Right cardiac atrium (tissue), 5 donors: ENCODE data around the gene RSPO4. TPM values are rescaled to one million over a fixed set of nuclear protein-coding genes. Genes with fewer than 3 reads are reported as not detected.
"Not testable (repeated sequence)": the region's sequence is repeated elsewhere in the genome, so short reads cannot be mapped to it uniquely, and the experiment has no call there.

Experiments used
- ATAC-seq, 2 donors: fragments of 200-7000 bp; cut with Tn5 transposase; one replicate each; pipeline versions ENCODE4 v1.8.0 to v1.9.1; 2020; ENCODE audit warnings: moderate library complexity in 2 of 2, mild to moderate bottlenecking in 1 of 2
- DNase-seq, 3 donors: peaks; one replicate each; pipeline ENCODE4 v3.0.0-alpha.2; 2020
- H3K27ac ChIP-seq: one replicate; pipeline ENCODE4 v1.5.1; 2013; ENCODE audit warnings: mild to moderate bottlenecking, low read length, control low read depth, moderate library complexity
- H3K27me3 ChIP-seq: one replicate; pipeline ENCODE4 v1.6.1; 2013; ENCODE audit not compliant: control insufficient read depth, insufficient read depth
- H3K4me1 ChIP-seq: one replicate; pipeline ENCODE4 v1.6.1; 2013; ENCODE audit warnings: low read length; ENCODE audit not compliant: control insufficient read depth, insufficient read depth
- H3K4me3 ChIP-seq: one replicate; pipeline ENCODE4 v1.5.1; 2013; ENCODE audit warnings: low read length, control low read depth
- H3K9me3 ChIP-seq: one replicate; pipeline ENCODE4 v1.6.1; 2013; ENCODE audit warnings: low read length; ENCODE audit not compliant: control insufficient read depth
- WGBS: extraction: QIAGEN DNeasy Blood & Tissue Kit; methylation state at CpG from one replicate; pipeline ENCODE4 v1.1.7; 2013; 5-methylcytosine and 5-hydroxymethylcytosine counted together
- intact Hi-C, 4 donors: fragments of 100-400 bp; cut with DNase I; formaldehyde crosslinking; loops; one replicate each; pipeline versions ENCODE4 v1.11.0 to v1.14.0; 2022 to 2023
- polyA plus RNA-seq: library from polyadenylated mRNA; stranded (reverse); fragments of 200-250 nt; gene quantifications from one replicate; pipeline ENCODE4 v1.2.3, GENCODE V29; 2013
- total RNA-seq, 4 donors: library from RNA; stranded (reverse); fragmentation: NEBNext Ultra II Directional; extraction: Animal tissue kit (Norgen Biotek cat#: 25700); gene quantifications; one replicate each; pipeline ENCODE4 v1.2.1, GENCODE V29; 2021
- donor health status: healthy with polysubstance abuse.
- donor health status: DM: no; HTN: yes; CAD: no.
- donor health status: DM: no; HTN: no; CAD: no.
- donor health status: DM: no; HTN: yes; CAD: no; lungs with severe emphysema.
- donor health status: DM: yes; HTN: yes; CAD: no.

The RSPO4 gene
- total and polyA plus RNA-seq, 5 donors = 0.24 to 0.53 (median 0.25) TPM; not detected in 2

DNA sequence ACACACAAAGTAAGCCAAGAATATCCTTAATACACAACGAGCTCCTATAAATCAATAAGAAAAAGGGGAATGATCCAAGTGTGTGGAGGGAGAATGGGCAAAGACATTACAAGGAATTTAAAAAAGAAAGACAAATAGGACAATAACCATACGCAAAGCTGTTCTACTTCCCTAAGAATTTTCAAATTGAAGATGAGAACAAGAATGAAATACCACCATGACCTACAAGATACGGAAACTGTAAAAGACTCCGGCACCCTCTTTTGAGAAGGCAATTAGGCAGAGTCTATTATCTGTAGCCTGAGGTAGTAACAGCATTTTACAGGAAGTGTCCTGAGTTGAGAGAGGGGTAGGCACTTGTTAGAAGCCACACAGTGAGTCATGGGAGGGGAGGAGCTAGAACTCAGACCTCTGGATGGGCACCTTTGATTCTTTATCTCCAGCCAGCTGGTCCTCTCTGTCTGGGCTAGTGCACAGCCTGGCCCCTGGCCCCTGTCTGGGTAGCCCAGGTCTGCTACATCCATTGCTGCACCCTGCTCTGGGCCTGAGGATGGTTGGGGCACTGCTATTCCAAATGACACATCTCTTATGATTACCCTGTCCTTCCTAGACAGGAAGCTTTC is 15.3 kb downstream of the RSPO4 start:
- Histone ChIP-seq H3K27ac (no peak overlapping the region), H3K4me3 (no peak overlapping the region), H3K4me1 (no peaks in the 10 kb centered on the region), H3K27me3 (no peaks in the 10 kb centered on the region), H3K9me3 (no peaks in the 10 kb centered on the region)
- ATAC-seq (no peak), DNase-seq (no peak)
- 78% methylated on average over 4 of the region's 4 CpGs for WGBS
- intact Hi-C loops = no loop called here

DNA sequence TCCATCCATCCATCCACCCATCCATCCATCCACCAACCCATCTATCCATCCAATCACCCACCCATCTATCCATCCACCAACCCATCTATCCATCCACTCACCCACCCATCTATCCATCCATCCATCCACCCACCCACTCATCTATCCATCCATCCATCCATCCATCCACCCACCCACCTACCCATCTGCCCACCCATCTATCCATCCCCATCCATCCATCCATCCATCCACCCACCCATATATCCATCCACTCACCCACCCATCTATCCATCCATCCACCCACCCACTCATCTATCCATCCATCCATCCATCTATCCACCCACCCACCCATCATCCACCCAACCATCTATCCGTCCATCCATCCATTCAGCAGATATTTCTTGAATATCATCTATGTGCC is 17.1 kb downstream of the RSPO4 start:
- ATAC-seq, H3K4me3 ChIP-seq, H3K4me1 ChIP-seq, H3K27me3 ChIP-seq, intact Hi-C loops, DNase-seq, H3K9me3 ChIP-seq, H3K27ac ChIP-seq: not testable (repeated sequence)
- 94% methylated on average over 1 of the region's 1 CpG for WGBS

DNA sequence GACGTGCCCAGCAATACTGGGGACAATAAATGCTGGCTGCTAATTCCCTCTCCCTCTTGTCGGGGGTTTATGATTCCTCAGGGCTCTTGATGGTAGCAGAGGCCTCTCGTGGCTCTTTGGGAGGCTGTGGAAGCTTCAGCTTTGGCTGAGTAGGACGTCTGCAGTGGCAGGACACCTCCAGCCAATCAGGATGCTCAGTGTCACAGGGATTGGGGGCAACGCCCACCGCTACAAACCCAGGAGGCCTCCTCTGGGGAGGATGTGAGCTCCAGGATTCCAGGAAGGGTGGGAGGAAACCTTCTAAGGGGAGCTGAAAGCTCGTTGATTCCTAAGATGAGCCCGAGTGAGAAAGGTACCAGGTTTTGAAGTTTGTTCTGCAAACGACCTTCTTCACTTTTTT is 19.4 kb downstream of the RSPO4 start:
- no peak for DNase-seq
- Histone ChIP-seq H3K4me3 (no peak overlapping the region), H3K9me3 (no peaks in the 10 kb centered on the region), H3K27ac (no peak overlapping the region), H3K4me1 (no peaks in the 10 kb centered on the region), H3K27me3 (no peaks in the 10 kb centered on the region)
- WGBS = 28% methylated on average over 9 of the region's 9 CpGs
- intact Hi-C loops = no loop called here
- no peak for ATAC-seq

DNA sequence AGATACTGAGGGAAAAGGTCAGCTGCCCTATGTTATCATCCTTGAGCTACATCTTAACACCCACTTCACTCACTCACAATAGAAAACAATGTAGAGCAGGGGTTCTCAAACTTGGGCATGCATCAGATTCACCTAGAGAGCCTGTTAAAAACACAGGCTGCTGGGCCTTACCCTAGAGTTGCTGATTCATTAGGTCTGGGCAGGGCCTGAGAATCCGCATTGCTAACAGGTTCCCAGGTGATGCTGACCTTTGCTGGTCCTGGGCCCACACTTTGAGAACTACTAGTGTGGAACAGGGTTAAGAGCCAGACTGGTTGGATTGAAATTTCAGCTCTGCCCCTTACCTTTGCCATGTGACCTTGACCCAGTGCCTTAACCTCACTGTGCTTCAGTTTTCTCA is 25.1 kb downstream of the RSPO4 start:
- H3K9me3 ChIP-seq = no peaks in the 10 kb centered on the region
- no peak for DNase-seq
- WGBS = 42% methylated on average over 1 of the region's 1 CpG
- intact Hi-C loops = no loop called here
- H3K27ac ChIP-seq = no peak overlapping the region
- H3K4me1 ChIP-seq = no peaks in the 10 kb centered on the region
- no peaks in the 10 kb centered on the region for H3K27me3 ChIP-seq
- no peak overlapping the region for H3K4me3 ChIP-seq
- ATAC-seq = no peak

DNA sequence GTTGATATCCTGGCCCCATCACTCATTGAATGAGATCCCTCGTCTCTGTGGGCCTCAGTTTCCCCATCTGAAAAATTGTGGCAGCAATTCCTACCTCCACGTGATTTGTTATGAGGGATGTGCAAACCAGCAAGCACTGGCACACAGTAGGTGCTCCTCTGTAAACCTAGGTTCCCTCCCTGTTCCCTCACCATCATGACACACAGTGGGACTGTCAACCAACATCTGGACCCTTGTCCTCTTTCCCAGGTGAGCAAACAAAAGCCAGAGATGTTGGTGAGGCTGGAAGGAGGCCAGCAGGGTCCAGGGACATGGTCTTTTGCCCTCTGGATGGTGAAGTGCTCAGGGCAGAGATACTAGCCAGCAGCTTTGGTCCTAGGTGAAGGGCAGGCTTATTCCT is 26.1 kb downstream of the RSPO4 start:
- DNase-seq = no peak
- ATAC-seq = no peak
- 63% methylated on average over 2 of the region's 2 CpGs for WGBS

DNA sequence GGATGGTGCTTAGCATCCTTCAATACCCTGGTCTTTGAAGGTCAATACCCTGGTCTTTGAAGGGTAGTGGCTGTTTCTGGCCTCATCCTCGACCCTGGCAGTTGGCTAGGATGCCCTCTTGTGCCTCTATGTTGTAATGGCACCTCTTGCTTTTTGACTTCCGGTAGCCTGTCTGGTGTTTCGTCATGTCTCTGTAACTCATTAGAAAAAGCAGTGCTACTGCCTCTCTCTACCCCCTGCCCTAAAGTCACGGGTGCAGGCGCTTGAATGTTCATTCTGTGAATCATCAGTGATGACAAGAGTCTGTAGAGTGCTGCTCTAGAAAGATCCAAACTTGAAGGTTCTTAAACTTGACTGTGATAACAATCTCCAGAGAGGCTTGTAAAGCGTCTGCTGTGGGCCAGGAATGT is 28.3 kb downstream of the RSPO4 start:
- Histone ChIP-seq H3K9me3 (no peaks in the 10 kb centered on the region), H3K27me3 (no peaks in the 10 kb centered on the region), H3K27ac (no peak overlapping the region), H3K4me1 (no peaks in the 10 kb centered on the region), H3K4me3 (no peak overlapping the region)
- DNase-seq (no peak), ATAC-seq (peak in 1 of 2 donors; percentile 62)
- intact Hi-C loops = no loop called here
- 24% methylated on average over 6 of the region's 6 CpGs for WGBS

More for the DNA sequence above, 26.1 kb downstream of the RSPO4 start:
- Histone ChIP-seq H3K4me1 (no peaks in the 10 kb centered on the region), H3K27ac (no peak overlapping the region), H3K4me3 (no peak overlapping the region), H3K27me3 (no peaks in the 10 kb centered on the region), H3K9me3 (no peaks in the 10 kb centered on the region)
- intact Hi-C loops = no loop called here

DNA sequence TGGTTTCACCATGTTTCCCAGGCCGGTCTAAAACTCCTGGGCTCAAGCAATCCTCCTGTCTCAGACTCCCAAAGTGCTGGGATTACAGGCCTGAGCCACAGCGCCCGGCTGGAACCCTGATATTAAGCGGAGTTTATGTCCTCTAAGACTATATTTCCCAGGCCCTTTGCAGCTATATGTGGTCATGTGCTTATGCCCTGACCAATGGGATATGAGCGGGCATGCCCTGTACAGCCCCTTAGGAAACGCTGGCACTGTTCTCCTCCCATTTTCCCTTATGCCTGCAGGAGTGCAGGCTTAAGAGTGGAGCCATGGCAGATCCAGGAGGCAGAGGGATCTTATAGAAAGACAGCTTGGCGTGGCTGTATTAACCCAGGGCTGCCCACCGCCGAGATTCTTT is 29.9 kb downstream of the RSPO4 start:
- H3K4me1 ChIP-seq = no peaks in the 10 kb centered on the region
- no peak overlapping the region for H3K27ac ChIP-seq
- no peaks in the 10 kb centered on the region for H3K27me3 ChIP-seq
- no peak overlapping the region for H3K4me3 ChIP-seq
- no peaks in the 10 kb centered on the region for H3K9me3 ChIP-seq
- intact Hi-C loops = no loop called here
- 87% methylated on average over 9 of the region's 9 CpGs for WGBS
- DNase-seq (no peak), ATAC-seq (no peak)

DNA sequence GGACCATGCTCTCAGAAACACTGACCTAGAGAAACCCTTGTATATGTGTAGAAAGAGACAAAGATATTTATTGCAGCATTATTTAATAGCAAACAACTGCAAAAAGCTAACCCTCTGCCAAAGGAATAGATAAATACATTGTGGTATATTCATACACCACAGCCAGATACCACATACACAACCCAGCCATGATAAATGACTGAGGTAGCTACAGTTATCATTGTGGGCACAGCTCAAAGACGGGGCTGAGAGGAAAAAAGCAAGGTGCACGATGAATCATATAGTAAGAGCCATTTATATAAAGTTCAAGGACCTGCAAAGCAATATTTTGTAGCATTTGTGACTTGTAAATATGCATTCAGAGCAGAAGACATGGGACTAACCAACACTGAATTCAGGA is 30.8 kb downstream of the RSPO4 start:
- DNase-seq (no peak), ATAC-seq (no peak)
- Histone ChIP-seq H3K27ac (no peak overlapping the region), H3K4me1 (no peaks in the 10 kb centered on the region), H3K27me3 (no peaks in the 10 kb centered on the region), H3K4me3 (no peak overlapping the region), H3K9me3 (no peaks in the 10 kb centered on the region)
- intact Hi-C loops = no loop called here
- 70% methylated on average over 2 of the region's 2 CpGs for WGBS

DNA sequence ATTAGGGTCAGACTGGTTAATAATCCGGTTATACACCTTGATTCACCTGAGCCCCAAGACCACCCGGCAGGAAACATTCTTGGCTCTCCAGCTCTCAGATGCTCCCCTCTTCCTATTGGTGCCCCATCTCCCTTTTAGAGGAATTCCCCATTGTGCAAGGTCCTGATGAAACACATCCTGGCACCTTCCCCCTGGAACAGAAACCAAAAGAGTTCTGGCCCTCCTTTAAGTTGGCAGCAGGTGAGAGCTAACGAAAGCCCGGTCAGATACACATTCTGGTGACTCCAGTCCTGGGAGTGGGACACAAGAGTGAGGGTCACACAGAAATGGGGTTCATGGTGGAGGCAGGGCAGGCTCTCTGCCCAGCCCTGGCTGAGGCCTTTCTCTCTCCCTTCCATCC is 32.2 kb downstream of the RSPO4 start:
- intact Hi-C loops = no loop called here
- H3K4me3 ChIP-seq = no peak overlapping the region
- WGBS = 78% methylated on average over 4 of the region's 4 CpGs
- H3K4me1 ChIP-seq = no peaks in the 10 kb centered on the region
- DNase-seq (no peak), ATAC-seq (no peak)
- H3K9me3 ChIP-seq = no peaks in the 10 kb centered on the region
- no peak overlapping the region for H3K27ac ChIP-seq
- H3K27me3 ChIP-seq = no peaks in the 10 kb centered on the region

DNA sequence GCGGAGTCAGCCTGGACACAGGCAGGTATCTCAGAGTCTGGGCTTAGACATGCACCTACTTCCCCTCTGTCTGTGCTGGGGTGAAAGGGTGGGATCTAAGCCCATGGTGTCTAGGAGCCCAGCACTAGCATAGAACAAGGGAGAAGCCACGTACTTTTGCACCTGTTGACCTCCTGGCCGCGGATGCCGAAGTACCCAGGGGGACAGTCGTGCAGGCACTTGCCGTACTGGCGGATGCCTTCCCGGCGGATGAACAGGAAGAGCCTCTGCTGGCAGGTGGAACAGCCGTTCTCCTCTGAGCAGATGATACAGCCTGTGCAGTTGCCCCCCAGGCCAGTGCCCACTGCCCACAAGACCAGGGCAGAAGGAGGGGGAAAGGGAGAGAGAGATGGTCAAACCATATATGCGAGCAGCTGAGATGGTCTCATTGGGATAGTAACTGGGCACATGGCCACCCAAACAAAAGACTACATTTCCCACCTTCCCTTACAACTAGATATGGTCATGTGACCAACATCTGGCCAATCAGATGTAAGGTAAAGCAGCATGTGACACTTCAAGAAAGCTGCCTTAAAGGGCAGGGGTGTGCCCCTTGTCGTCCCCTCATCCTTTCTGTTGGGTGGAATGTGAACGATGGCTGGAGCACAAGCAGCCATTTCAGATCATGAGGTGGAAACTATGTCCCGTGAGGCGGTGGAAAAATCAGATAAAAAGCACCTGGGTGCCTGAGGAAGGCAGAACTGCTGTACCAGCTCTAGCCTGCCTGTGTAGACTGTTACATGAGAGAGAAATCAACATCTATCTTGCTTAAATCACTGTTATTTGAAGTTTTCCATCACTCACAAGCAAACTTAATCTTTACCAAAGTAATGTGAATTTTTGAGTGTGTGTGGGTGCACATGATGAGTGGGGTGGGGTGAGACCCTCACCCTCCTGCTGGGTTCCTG is 34.0 kb downstream of the RSPO4 start:
- DNase-seq (no peak), ATAC-seq (no peak)
- H3K9me3 ChIP-seq = no peaks in the 10 kb centered on the region
- intact Hi-C loops = no loop called here
- no peak overlapping the region for H3K27ac ChIP-seq
- H3K4me3 ChIP-seq = no peak overlapping the region
- no peaks in the 10 kb centered on the region for H3K4me1 ChIP-seq
- no peaks in the 10 kb centered on the region for H3K27me3 ChIP-seq
- WGBS = 89% methylated on average over 16 of the region's 16 CpGs

DNA sequence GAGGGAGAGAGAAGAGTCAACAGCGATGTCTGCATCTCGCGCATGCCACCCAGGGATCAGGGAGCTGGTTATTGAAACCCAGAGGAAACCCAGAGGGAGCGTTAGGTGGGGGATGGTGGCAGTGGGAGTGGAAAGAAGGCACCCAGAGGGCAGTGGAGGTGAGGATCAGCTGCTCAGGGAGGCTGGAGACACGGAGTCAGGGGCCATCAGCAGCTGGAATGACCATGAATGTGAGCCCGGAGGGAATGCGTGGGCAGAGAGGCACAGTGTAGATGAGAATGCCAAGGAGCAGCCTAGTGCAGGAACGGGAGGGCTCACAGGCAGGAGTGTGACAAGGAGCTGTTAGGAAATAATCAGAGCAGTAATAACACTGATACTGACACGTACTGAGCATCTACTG is 36.2 kb downstream of the RSPO4 start:
- no peaks in the 10 kb centered on the region for H3K9me3 ChIP-seq
- no peak overlapping the region for H3K27ac ChIP-seq
- no peaks in the 10 kb centered on the region for H3K27me3 ChIP-seq
- no peaks in the 10 kb centered on the region for H3K4me1 ChIP-seq
- no peak for ATAC-seq
- no peak for DNase-seq
- no peak overlapping the region for H3K4me3 ChIP-seq
- intact Hi-C loops = no loop called here
- WGBS = 41% methylated on average over 9 of the region's 9 CpGs
